ENCODE data around the gene HCAR3. TPM values are rescaled to one million over a fixed set of nuclear protein-coding genes. Genes with fewer than 3 reads are reported as not detected.
A peak's percentile ranks its signal among the peaks of the same experiment; 100 is the strongest.

HCAR3 gene
- total RNA-seq, 1 donor: not detected

DNA sequence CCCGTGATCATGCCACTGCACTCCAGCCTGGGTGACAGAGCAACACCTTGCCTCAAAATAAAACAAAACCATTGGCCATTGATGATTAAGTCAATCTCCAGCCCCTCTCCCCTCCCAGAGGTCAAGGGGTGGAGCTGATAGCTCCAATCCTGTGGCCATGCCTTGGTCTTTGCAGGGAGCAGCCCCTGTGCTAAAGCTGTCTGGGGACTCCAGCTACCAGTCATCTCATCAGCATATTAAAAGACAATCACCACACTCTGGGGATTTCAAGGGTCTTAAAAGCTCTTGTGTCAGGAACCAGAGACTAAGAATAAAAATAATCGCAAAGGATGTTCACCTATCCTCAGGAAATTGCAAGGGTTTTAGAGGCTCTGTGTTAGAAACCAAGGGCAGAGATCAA lies 44.1 kb downstream of the HCAR3 start:
- TF ChIP-seq, protein P1, sequence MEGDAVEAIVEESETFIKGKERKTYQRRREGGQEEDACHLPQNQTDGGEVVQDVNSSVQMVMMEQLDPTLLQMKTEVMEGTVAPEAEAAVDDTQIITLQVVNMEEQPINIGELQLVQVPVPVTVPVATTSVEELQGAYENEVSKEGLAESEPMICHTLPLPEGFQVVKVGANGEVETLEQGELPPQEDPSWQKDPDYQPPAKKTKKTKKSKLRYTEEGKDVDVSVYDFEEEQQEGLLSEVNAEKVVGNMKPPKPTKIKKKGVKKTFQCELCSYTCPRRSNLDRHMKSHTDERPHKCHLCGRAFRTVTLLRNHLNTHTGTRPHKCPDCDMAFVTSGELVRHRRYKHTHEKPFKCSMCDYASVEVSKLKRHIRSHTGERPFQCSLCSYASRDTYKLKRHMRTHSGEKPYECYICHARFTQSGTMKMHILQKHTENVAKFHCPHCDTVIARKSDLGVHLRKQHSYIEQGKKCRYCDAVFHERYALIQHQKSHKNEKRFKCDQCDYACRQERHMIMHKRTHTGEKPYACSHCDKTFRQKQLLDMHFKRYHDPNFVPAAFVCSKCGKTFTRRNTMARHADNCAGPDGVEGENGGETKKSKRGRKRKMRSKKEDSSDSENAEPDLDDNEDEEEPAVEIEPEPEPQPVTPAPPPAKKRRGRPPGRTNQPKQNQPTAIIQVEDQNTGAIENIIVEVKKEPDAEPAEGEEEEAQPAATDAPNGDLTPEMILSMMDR (IDR thresholded peaks at IDR 0.05; ENCODE audit: insufficient read depth, low read length): no peak
- H3K4me3 ChIP-seq (ENCODE audit: low read depth, low read length): no peak overlapping the region
- no peak for DNase-seq (ENCODE audit: low read depth)

DNA sequence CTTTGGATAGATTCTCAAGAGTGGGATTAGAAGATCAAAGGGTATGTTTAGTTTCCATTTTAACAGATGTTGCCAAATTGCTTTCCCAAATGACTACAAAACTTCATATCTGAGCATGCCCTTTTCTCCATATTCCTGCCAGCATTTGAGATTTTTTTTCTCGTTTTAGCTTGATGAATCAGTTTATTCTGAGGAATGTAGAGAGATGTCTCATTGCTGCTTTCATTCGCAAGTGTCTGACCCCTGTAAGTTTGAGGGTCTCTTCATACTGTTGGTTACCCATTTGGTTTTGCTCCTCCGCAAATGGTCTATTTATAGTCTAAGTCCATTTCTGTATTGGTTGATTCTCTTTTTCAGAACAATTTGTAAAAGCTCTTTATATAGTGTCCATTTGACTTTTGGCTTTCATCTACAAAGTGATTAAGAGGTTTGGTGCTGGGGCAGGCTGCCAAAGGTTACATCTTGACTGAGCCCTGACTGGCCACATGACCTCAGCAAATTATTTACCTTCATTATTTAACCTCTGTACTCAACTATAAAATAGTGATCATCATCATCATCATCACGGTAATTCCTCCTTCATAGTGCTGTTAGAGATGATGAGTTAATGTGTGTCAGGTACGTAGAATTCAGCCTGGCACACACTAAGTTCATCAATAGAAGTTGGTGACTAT lies 47.1 kb downstream of the HCAR3 start:
- H3K4me3 ChIP-seq (ENCODE audit: low read depth, low read length): no peak overlapping the region

DNA sequence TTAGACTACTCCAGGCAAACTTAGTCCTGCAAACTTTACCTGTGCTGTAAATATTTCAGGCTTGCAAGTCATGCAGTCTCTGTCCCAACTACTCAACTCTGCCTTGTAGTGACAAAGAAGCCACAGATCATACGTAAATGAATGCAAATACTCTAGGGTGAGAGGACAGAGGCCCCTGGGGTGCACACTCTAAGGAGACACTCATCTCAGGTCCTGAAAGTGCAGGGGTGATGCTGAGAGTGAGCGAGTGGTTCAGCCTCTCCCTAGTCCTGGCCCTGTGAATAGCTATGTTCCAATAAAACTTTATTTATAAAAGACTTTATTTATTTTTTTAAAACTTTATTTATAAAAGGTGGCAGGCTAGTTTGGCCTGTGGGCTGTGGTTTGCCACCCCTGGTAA lies 48.3 kb downstream of the HCAR3 start:
- TF ChIP-seq, protein P1 (IDR thresholded peaks at IDR 0.05; ENCODE audit: insufficient read depth, low read length): no peak
- no peak overlapping the region for H3K4me3 ChIP-seq (ENCODE audit: low read depth, low read length)
- no peak for DNase-seq (ENCODE audit: low read depth)

More for the DNA sequence above, 47.1 kb downstream of the HCAR3 start:
- DNase-seq (ENCODE audit: low read depth): peak; percentile 64
- TF ChIP-seq, protein P1 (IDR thresholded peaks at IDR 0.05; ENCODE audit: insufficient read depth, low read length): no peak

DNA sequence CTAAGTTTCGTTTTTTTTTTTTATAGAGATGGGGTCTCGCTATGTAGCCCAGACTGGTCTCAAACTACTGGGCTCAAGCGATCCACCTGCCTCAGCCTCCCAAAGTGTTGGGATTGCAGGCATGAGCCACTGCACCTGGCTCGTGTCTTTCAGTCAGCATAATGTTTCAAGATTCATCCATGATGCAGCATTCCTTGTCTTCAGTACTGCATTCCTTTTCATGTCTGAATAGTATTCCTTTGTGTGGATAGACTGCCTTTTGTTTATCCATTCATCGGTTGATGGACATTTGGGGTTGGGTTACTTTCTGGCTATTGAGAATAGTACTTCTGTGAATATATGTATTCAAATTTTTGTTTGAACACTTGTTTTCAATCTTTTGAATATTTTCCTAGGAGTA lies 50.9 kb downstream of the HCAR3 start:
- no peak overlapping the region for H3K4me3 ChIP-seq (ENCODE audit: low read depth, low read length)
- TF ChIP-seq, protein P1 (IDR thresholded peaks at IDR 0.05; ENCODE audit: insufficient read depth, low read length): no peak
- DNase-seq (ENCODE audit: low read depth): no peak

DNA sequence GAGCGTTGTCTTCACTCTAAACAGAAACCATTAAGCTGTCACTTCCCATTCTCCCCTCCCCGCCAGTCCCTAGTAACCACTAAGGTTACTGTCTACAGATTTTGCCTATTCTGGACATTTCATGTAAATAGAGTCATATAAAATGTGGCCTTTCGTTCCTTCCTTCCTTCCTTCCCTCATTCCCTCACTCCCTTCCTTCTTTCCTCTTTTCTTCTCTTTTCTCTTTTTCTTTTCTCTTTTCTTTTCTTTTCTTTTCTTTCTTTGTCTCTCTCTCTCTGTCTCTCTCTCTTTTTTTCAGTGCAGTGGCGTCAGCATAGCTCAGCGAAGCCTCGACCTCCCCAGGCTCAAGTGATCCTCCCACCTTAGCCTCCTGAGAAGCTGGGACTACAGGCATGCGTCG lies 51.3 kb downstream of the HCAR3 start:
- TF ChIP-seq, protein P1 (IDR thresholded peaks at IDR 0.05; ENCODE audit: insufficient read depth, low read length): no peak
- no peak for DNase-seq (ENCODE audit: low read depth)
- no peak overlapping the region for H3K4me3 ChIP-seq (ENCODE audit: low read depth, low read length)

Small RNAs within 50 kb of the gene (small RNA-seq; reads per million reads assigned to genes)
- gene AC026333.2: not detected

Other genes starting within 250 kb of the HCAR3 start
- 15.9 and 23.1 TPM in 2 replicates for gene ZCCHC8, start 215.9 kb downstream of the HCAR3 start, total RNA-seq (ENCODE audit: low replicate concordance)
- 42.8 and 138 TPM in 2 replicates for gene RSRC2, start 189.9 kb downstream of the HCAR3 start, total RNA-seq (ENCODE audit: low replicate concordance)
- gene KNTC1, start 189.6 kb downstream of the HCAR3 start, total RNA-seq (ENCODE audit: low replicate concordance): 14.9 and 69.3 TPM in 2 replicates
- gene HCAR2, start 13.5 kb downstream of the HCAR3 start, total RNA-seq (ENCODE audit: low replicate concordance): 0.25 TPM in 1 of 2 replicates, not detected in the other
- gene HCAR1, start 14.0 kb upstream of the HCAR3 start, total RNA-seq (ENCODE audit: low replicate concordance): 1.5 and 2.2 TPM in 2 replicates
- 60.6 and 69.7 TPM in 2 replicates for gene DENR, start 36.0 kb upstream of the HCAR3 start, total RNA-seq (ENCODE audit: low replicate concordance)
- 0.90 and 0.98 TPM in 2 replicates for gene CCDC62, start 57.8 kb upstream of the HCAR3 start, total RNA-seq (ENCODE audit: low replicate concordance)
- 11.1 and 11.2 TPM in 2 replicates for gene HIP1R, start 118.6 kb upstream of the HCAR3 start, total RNA-seq (ENCODE audit: low replicate concordance)
- 12.5 and 17.8 TPM in 2 replicates for gene VPS37B, start 179.3 kb upstream of the HCAR3 start, total RNA-seq (ENCODE audit: low replicate concordance)
- 4.4 and 10.3 TPM in 2 replicates for gene ABCB9, start 249.7 kb upstream of the HCAR3 start, total RNA-seq (ENCODE audit: low replicate concordance)

Measured in fibroblast of the aortic adventitia (primary cell).